CD4-positive, alpha-beta memory T cell (primary cell): ENCODE data around the gene XRCC2. TPM values are rescaled to one million over a fixed set of nuclear protein-coding genes. Genes with fewer than 3 reads are reported as not detected.

ENCODE experiments used
- CTCF ChIA-PET: fragments of 350-600 bp; sonication (Branson Sonifier 250); formaldehyde crosslinking; loops from one replicate; lab custom pipeline; 2021; ENCODE audit warnings: inconsistent platforms; ENCODE audit not compliant: partially characterized antibody; lab: Charles Lee
- POLR2A ChIA-PET: fragments of 350-600 bp; sonication (Branson Sonifier 250); formaldehyde crosslinking; loops from one replicate; lab custom pipeline; 2021; ENCODE audit not compliant: partially characterized antibody; lab: Charles Lee
- DNase-seq, 5 donors: peaks; one replicate each; pipeline versions ENCODE4 v3.0.0 to v3.0.0-alpha.2; 2020 to 2022; ENCODE audit warnings: mixed read lengths in 1 of 5
- H3K27ac ChIP-seq: one replicate; pipeline ENCODE4 v1.7.0; 2013; ENCODE audit warnings: low read depth, low read length
- H3K27me3 ChIP-seq: 2 replicates; pipeline ENCODE4 v1.7.0; 2013; ENCODE audit warnings: mild to moderate bottlenecking, low read length, moderate library complexity; ENCODE audit not compliant: insufficient read depth
- H3K36me3 ChIP-seq: 2 replicates; pipeline ENCODE4 v1.7.0; 2013; ENCODE audit warnings: mild to moderate bottlenecking, low read length, moderate library complexity; ENCODE audit not compliant: insufficient read depth
- H3K4me1 ChIP-seq: 2 replicates; pipeline ENCODE4 v1.7.0; 2013; ENCODE audit warnings: mild to moderate bottlenecking, low read length, moderate library complexity; ENCODE audit not compliant: insufficient read depth
- H3K4me3 ChIP-seq, 2 donors: one replicate each; pipeline ENCODE4 v1.7.0; 2013; ENCODE audit warnings: low read length in 2 of 2, mild to moderate bottlenecking in 1 of 2
- H3K9me3 ChIP-seq, 2 donors: one replicate each; pipeline ENCODE4 v1.7.0; 2013; ENCODE audit warnings: low read length in 2 of 2, control low read depth in 1 of 2; ENCODE audit not compliant: control insufficient read depth in 1 of 2
- H3K27ac Mint-ChIP-seq, 7 donors: one replicate each; pipeline ENCODE4 v1.8.0; 2020 to 2021; ENCODE audit warnings: mixed read lengths in 7 of 7, mild to moderate bottlenecking in 6 of 7, inconsistent platforms in 3 of 7, moderate library complexity in 3 of 7
- H3K27me3 Mint-ChIP-seq, 2 donors: one replicate each; pipeline ENCODE4 v1.8.0; 2020 to 2021; ENCODE audit warnings: mixed read lengths in 2 of 2
- H3K36me3 Mint-ChIP-seq, 2 donors: one replicate each; pipeline ENCODE4 v1.8.0; 2020 to 2021; ENCODE audit warnings: mixed read lengths in 2 of 2, inconsistent platforms in 1 of 2, mild to moderate bottlenecking in 1 of 2
- H3K4me1 Mint-ChIP-seq, 4 donors: one replicate each; pipeline ENCODE4 v1.8.0; 2020 to 2021; ENCODE audit warnings: mixed read lengths in 4 of 4, mild to moderate bottlenecking in 1 of 4
- H3K4me3 Mint-ChIP-seq, 8 donors: one replicate each; pipeline ENCODE4 v1.8.0; 2020 to 2021; ENCODE audit warnings: mixed read lengths in 8 of 8, mild to moderate bottlenecking in 7 of 8, moderate library complexity in 6 of 8, inconsistent platforms in 3 of 8
- H3K9me3 Mint-ChIP-seq, 8 donors: one replicate each; pipeline ENCODE4 v1.8.0; 2020 to 2021; ENCODE audit warnings: mixed read lengths in 8 of 8, mild to moderate bottlenecking in 5 of 8, inconsistent platforms in 3 of 8, moderate library complexity in 1 of 8
- intact Hi-C: fragments of 100-400 bp; cut with micrococcal nuclease; formaldehyde crosslinking; loops from one replicate; pipeline ENCODE4 v1.15.1; 2023
- polyA plus RNA-seq, 2 donors: library from polyadenylated mRNA; unstranded; fragments of 300-500 nt; fragmentation: Illumina TruSeq; gene quantifications; one replicate each; pipeline ENCODE4 v1.2.3, GENCODE V29; 2021
- total RNA-seq, 2 experiments: library from RNA; stranded (reverse); gene quantifications; one replicate each; pipeline ENCODE4 v1.2.3, GENCODE V29; 2021

XRCC2 gene
- total and polyA plus RNA-seq, 4 experiments from 2014 or later, result 0.48 to 1.1 (median 0.75) TPM; not detected in 1

GRCh38 chr7:152664636-152665035 is 11.3 kb downstream of the XRCC2 start:
- Histone ChIP-seq H3K9me3 (no peaks in the 10 kb centered on the region), H3K36me3 (no peaks in the 10 kb centered on the region), H3K27ac (no peak overlapping the region), H3K4me1 (no peaks in the 10 kb centered on the region), H3K4me3 (no peak overlapping the region), H3K27me3 (no peaks in the 10 kb centered on the region)
- POLR2A ChIA-PET, result no interaction called here
- no peak overlapping the region for H3K4me3 Mint-ChIP-seq
- no peaks in the 10 kb centered on the region for H3K36me3 Mint-ChIP-seq
- no peak overlapping the region for H3K27ac Mint-ChIP-seq
- no peak for DNase-seq
- H3K9me3 Mint-ChIP-seq, result no peaks in the 10 kb centered on the region
- H3K27me3 Mint-ChIP-seq, result no peaks in the 10 kb centered on the region
- CTCF ChIA-PET, result no interaction called here
- intact Hi-C loops, result no loop called here
- H3K4me1 Mint-ChIP-seq, result peaks cover 0 to 3% (median 0%) of the 10 kb centered on the region in 4 donors

- no peak overlapping the region for H3K4me3 ChIP-seq
- no peaks in the 10 kb centered on the region for H3K27me3 ChIP-seq
- intact Hi-C loops, result no loop called here
- no peaks in the 10 kb centered on the region for H3K36me3 ChIP-seq
- H3K9me3 Mint-ChIP-seq, result no peaks in the 10 kb centered on the region
- no peaks in the 10 kb centered on the region for H3K27me3 Mint-ChIP-seq
- ChIA-PET CTCF (no interaction called here), POLR2A (no interaction called here)
- no peaks in the 10 kb centered on the region for H3K36me3 Mint-ChIP-seq
- peaks cover 0 to 3% (median 0%) of the 10 kb centered on the region in 4 donors for H3K4me1 Mint-ChIP-seq
- H3K27ac Mint-ChIP-seq, result no peak overlapping the region
- H3K9me3 ChIP-seq, result no peaks in the 10 kb centered on the region
- H3K4me3 Mint-ChIP-seq, result no peak overlapping the region
- H3K27ac ChIP-seq, result no peak overlapping the region
- no peaks in the 10 kb centered on the region for H3K4me1 ChIP-seq
- no peak for DNase-seq
These were observed 12.0 kb downstream of the XRCC2 start for GRCh38 chr7:152663931-152664330.

- H3K27me3 Mint-ChIP-seq, result no peaks in the 10 kb centered on the region
- H3K36me3 Mint-ChIP-seq, result no peaks in the 10 kb centered on the region
- no peak overlapping the region for H3K4me3 Mint-ChIP-seq
These were observed 12.7 kb downstream of the XRCC2 start for GRCh38 chr7:152663148-152663740.

GRCh38 chr7:152661479-152661878 is 14.5 kb downstream of the XRCC2 start:
- ChIA-PET POLR2A (no interaction called here), CTCF (no interaction called here)
- Histone ChIP-seq H3K9me3 (no peaks in the 10 kb centered on the region), H3K27ac (no peak overlapping the region), H3K4me3 (no peak overlapping the region), H3K36me3 (no peaks in the 10 kb centered on the region), H3K4me1 (no peaks in the 10 kb centered on the region), H3K27me3 (no peaks in the 10 kb centered on the region)
- H3K36me3 Mint-ChIP-seq, result no peaks in the 10 kb centered on the region
- H3K9me3 Mint-ChIP-seq, result no peaks in the 10 kb centered on the region
- H3K4me3 Mint-ChIP-seq, result no peak overlapping the region
- H3K27me3 Mint-ChIP-seq, result no peaks in the 10 kb centered on the region
- DNase-seq, result no peak
- intact Hi-C loops, result no loop called here
- H3K4me1 Mint-ChIP-seq, result no peaks in the 10 kb centered on the region
- no peak overlapping the region for H3K27ac Mint-ChIP-seq

More at GRCh38 chr7:152663148-152663740, 12.7 kb downstream of the XRCC2 start:
- no peaks in the 10 kb centered on the region for H3K27me3 ChIP-seq
- no peak overlapping the region for H3K4me3 ChIP-seq
- peaks cover 0 to 3% (median 0%) of the 10 kb centered on the region in 4 donors for H3K4me1 Mint-ChIP-seq
- CTCF ChIA-PET, result no interaction called here
- DNase-seq, result no peak
- H3K36me3 ChIP-seq, result no peaks in the 10 kb centered on the region
- H3K9me3 ChIP-seq, result no peaks in the 10 kb centered on the region
- no peaks in the 10 kb centered on the region for H3K4me1 ChIP-seq
- no peaks in the 10 kb centered on the region for H3K9me3 Mint-ChIP-seq
- intact Hi-C loops, result no loop called here
- POLR2A ChIA-PET, result no interaction called here
- no peak overlapping the region for H3K27ac Mint-ChIP-seq
- H3K27ac ChIP-seq, result no peak overlapping the region

GRCh38 chr7:152660021-152660420 is 15.9 kb downstream of the XRCC2 start:
- CTCF ChIA-PET, result interaction anchor here (1.0 kb wide), 1 partner anchor 318 kb away, joined by 3 read pairs; no protein-coding TSS in a partner anchor

GRCh38 chr7:152654971-152655370 is 21.0 kb downstream of the XRCC2 start:
- Histone ChIP-seq H3K9me3 (no peaks in the 10 kb centered on the region), H3K4me3 (no peak overlapping the region), H3K36me3 (no peaks in the 10 kb centered on the region), H3K4me1 (no peaks in the 10 kb centered on the region), H3K27me3 (no peaks in the 10 kb centered on the region), H3K27ac (no peak overlapping the region)
- Mint-ChIP-seq H3K27ac (no peak overlapping the region), H3K4me1 (no peaks in the 10 kb centered on the region), H3K36me3 (no peaks in the 10 kb centered on the region), H3K27me3 (no peaks in the 10 kb centered on the region), H3K9me3 (no peaks in the 10 kb centered on the region), H3K4me3 (no peak overlapping the region)
- ChIA-PET CTCF (interaction anchor here (0.5 kb wide), 1 partner anchor 110 kb away, joined by 3 read pairs; no protein-coding TSS in a partner anchor), POLR2A (no interaction called here)
- intact Hi-C loops, result no loop called here
- DNase-seq, result no peak

More at GRCh38 chr7:152660021-152660420, 15.9 kb downstream of the XRCC2 start:
- no peaks in the 10 kb centered on the region for H3K4me1 Mint-ChIP-seq
- H3K27me3 Mint-ChIP-seq, result no peaks in the 10 kb centered on the region
- H3K4me1 ChIP-seq, result no peaks in the 10 kb centered on the region
- POLR2A ChIA-PET, result no interaction called here
- no peaks in the 10 kb centered on the region for H3K9me3 ChIP-seq
- no peak overlapping the region for H3K4me3 Mint-ChIP-seq
- H3K27ac ChIP-seq, result no peak overlapping the region
- no peaks in the 10 kb centered on the region for H3K36me3 ChIP-seq
- H3K27me3 ChIP-seq, result no peaks in the 10 kb centered on the region
- H3K27ac Mint-ChIP-seq, result no peak overlapping the region
- H3K9me3 Mint-ChIP-seq, result no peaks in the 10 kb centered on the region
- H3K36me3 Mint-ChIP-seq, result no peaks in the 10 kb centered on the region
- H3K4me3 ChIP-seq, result no peak overlapping the region
- DNase-seq, result no peak
- intact Hi-C loops, result no loop called here

GRCh38 chr7:152649220-152649619 is 26.7 kb downstream of the XRCC2 start:
- no peak overlapping the region for H3K4me3 Mint-ChIP-seq
- POLR2A ChIA-PET, result no interaction called here
- Histone ChIP-seq H3K27ac (no peak overlapping the region), H3K4me3 (no peak overlapping the region), H3K27me3 (no peaks in the 10 kb centered on the region), H3K36me3 (no peaks in the 10 kb centered on the region), H3K9me3 (no peaks in the 10 kb centered on the region), H3K4me1 (no peaks in the 10 kb centered on the region)
- no peak for DNase-seq
- H3K27me3 Mint-ChIP-seq, result no peaks in the 10 kb centered on the region
- no peak overlapping the region for H3K27ac Mint-ChIP-seq
- no peaks in the 10 kb centered on the region for H3K4me1 Mint-ChIP-seq
- intact Hi-C loops, result no loop called here
- CTCF ChIA-PET, result no interaction called here
- peaks cover 0 to 4% of the 10 kb centered on the region in 2 donors for H3K36me3 Mint-ChIP-seq
- peaks cover 0 to 4% (median 0%) of the 10 kb centered on the region in 8 donors for H3K9me3 Mint-ChIP-seq
